B cell (primary cell): ENCODE data around the gene TMEM203. TPM values are rescaled to one million over a fixed set of nuclear protein-coding genes. Genes with fewer than 3 reads are reported as not detected.

Experiments used
- ATAC-seq: fragments of 200-7000 bp; cut with Tn5 transposase; one replicate; pipeline ENCODE4 v1.10.0; 2021; ENCODE audit warnings: low read depth, mild to moderate bottlenecking, moderate number of reproducible peaks, moderate library complexity
- CTCF ChIA-PET: fragments of 350-600 bp; sonication (Branson Sonifier 250); formaldehyde crosslinking; loops from one replicate; lab custom pipeline; 2021; ENCODE audit warnings: antibody characterized with exemption, inconsistent platforms; lab: Charles Lee
- POLR2A ChIA-PET: fragments of 350-600 bp; sonication (Branson Sonifier 250); formaldehyde crosslinking; loops from one replicate; lab custom pipeline; 2021; ENCODE audit warnings: antibody characterized with exemption; lab: Charles Lee
- DNase-seq: peaks from one replicate; pipeline ENCODE4 v3.0.0; 2013
- H2AFZ ChIP-seq: 2 replicates; pipeline ENCODE4 v1.6.1; 2012; ENCODE audit warnings: mild to moderate bottlenecking, low read depth, low read length; ENCODE audit not compliant: insufficient read depth, poor library complexity, severe bottlenecking
- H3K27ac ChIP-seq, 2 donors: 1 replicate in 1 of 2; 2 replicates in 1 of 2; pipeline ENCODE4 v1.5.1; 2012 to 2013; ENCODE audit warnings: low read length in 2 of 2, mild to moderate bottlenecking in 2 of 2, moderate library complexity in 1 of 2
- H3K27me3 ChIP-seq, 4 experiments: fragments of 200-600 bp in 1 of 4; sonication (generic) in 1 of 4; replicated peaks in 1 of 4; 1 replicate in 2 of 4; 2 replicates in 2 of 4; pipeline versions ENCODE4 v1.6.1 to v1.7.0; 2013 to 2016; ENCODE audit warnings: low read length in 3 of 4, mild to moderate bottlenecking in 2 of 4, mixed read lengths in 1 of 4, moderate library complexity in 1 of 4; ENCODE audit not compliant: insufficient read depth in 4 of 4, control insufficient read depth in 3 of 4; ENCODE audit errors: control extremely low read depth in 1 of 4
- H3K36me3 ChIP-seq, 2 experiments: replicated peaks in 1 of 2; 1 replicate in 1 of 2; 2 replicates in 1 of 2; pipeline versions ENCODE4 v1.6.1 to v1.7.1; 2013; ENCODE audit warnings: low read length in 1 of 2; ENCODE audit not compliant: insufficient read depth in 2 of 2, control insufficient read depth in 1 of 2; ENCODE audit errors: control extremely low read depth in 1 of 2, extremely low read depth in 1 of 2
- H3K4me1 ChIP-seq, 2 donors: fragments of 200-600 bp in 1 of 2; sonication (generic) in 1 of 2; 1 replicate in 1 of 2; 2 replicates in 1 of 2; pipeline versions ENCODE4 v1.5.1 to v1.6.1; 2013 to 2017; ENCODE audit warnings: low read length in 2 of 2; ENCODE audit not compliant: control insufficient read depth in 2 of 2, insufficient read depth in 2 of 2
- H3K4me2 ChIP-seq: replicated peaks from 2 replicates; pipeline ENCODE3; 2012; ENCODE audit warnings: mild to moderate bottlenecking, low read depth, low read length; ENCODE audit not compliant: poor library complexity, severe bottlenecking
- H3K4me3 ChIP-seq, 5 experiments: fragments of 200-600 bp in 1 of 5; sonication (generic) in 1 of 5; 1 replicate in 3 of 5; 2 replicates in 2 of 5; pipeline versions ENCODE4 v1.5.1 to v1.7.0; 2011 to 2016; ENCODE audit warnings: low read length in 4 of 5, mild to moderate bottlenecking in 4 of 5, low read depth in 2 of 5, control low read depth in 1 of 5, moderate library complexity in 1 of 5; ENCODE audit not compliant: insufficient read depth in 1 of 5; ENCODE audit errors: control extremely low read depth in 1 of 5, extremely low read depth in 1 of 5
- H3K79me2 ChIP-seq: fragments of 200-600 bp; sonication (generic); one replicate; pipeline ENCODE4 v1.6.0; 2016; ENCODE audit warnings: low read length; ENCODE audit not compliant: control insufficient read depth, insufficient read depth
- H3K9ac ChIP-seq: fragments of 200-600 bp; sonication (generic); 2 replicates; pipeline ENCODE4 v1.6.1; 2017; ENCODE audit warnings: mild to moderate bottlenecking, low read length, moderate library complexity
- H3K9me3 ChIP-seq, 3 donors: one replicate each; pipeline versions ENCODE4 v1.6.1 to v1.7.1; 2013; ENCODE audit warnings: low read length in 2 of 3; ENCODE audit not compliant: control insufficient read depth in 2 of 3, insufficient read depth in 1 of 3; ENCODE audit errors: control extremely low read depth in 1 of 3
- H4K20me1 ChIP-seq: 2 replicates; pipeline ENCODE4 v1.6.0; 2012; ENCODE audit warnings: mild to moderate bottlenecking, low read length; ENCODE audit not compliant: insufficient read depth, control insufficient read depth, poor library complexity, severe bottlenecking
- H3K27ac Mint-ChIP-seq: one replicate; pipeline ENCODE4 v1.8.0; 2021; ENCODE audit warnings: mixed read lengths
- H3K27me3 Mint-ChIP-seq: one replicate; pipeline ENCODE4 v1.8.0; 2021; ENCODE audit warnings: mixed read lengths
- H3K4me1 Mint-ChIP-seq: one replicate; pipeline ENCODE4 v1.8.0; 2021; ENCODE audit warnings: mixed read lengths
- H3K4me3 Mint-ChIP-seq: one replicate; pipeline ENCODE4 v1.8.0; 2021; ENCODE audit warnings: mixed read lengths
- H3K9me3 Mint-ChIP-seq: one replicate; pipeline ENCODE4 v1.8.0; 2022; ENCODE audit warnings: mixed read lengths; ENCODE audit not compliant: insufficient read depth
- EZH2 ChIP-seq: IDR thresholded peaks from 2 replicates; pipeline ENCODE4 v1.6.1; 2012; ENCODE audit warnings: borderline replicate concordance, low read depth, mild to moderate bottlenecking, moderate library complexity, low read length; ENCODE audit not compliant: insufficient read depth, poor library complexity, severe bottlenecking
- WGBS: methylation state at CpG from one replicate; pipeline ENCODE4 v1.1.5; 2013; ENCODE audit warnings: missing lambda C conversion rate; ENCODE audit not compliant: insufficient coverage; 5-methylcytosine and 5-hydroxymethylcytosine counted together
- intact Hi-C: fragments of 100-400 bp; cut with micrococcal nuclease; formaldehyde crosslinking; loops from one replicate; pipeline ENCODE4 v1.10.0; 2022
- polyA plus RNA-seq: library from polyadenylated mRNA; depleted of rRNA; stranded (reverse); fragments of >200 nt; gene quantifications from 2 replicates; pipeline ENCODE4 v1.2.3, GENCODE V29; 2012
- total RNA-seq, 2 donors: library from RNA; stranded (reverse); fragments of 120-200 nt in 1 of 2; gene quantifications; 1 replicate in 1 of 2; 2 replicates in 1 of 2; pipeline versions ENCODE4 v1.2.3 to v1.2.4, GENCODE V29; 2013 to 2022
- TF ChIP-seq, protein P1 (sequence below): fragments of 200-600 bp; IDR thresholded peaks from one replicate; pipeline ENCODE4 v1.8.0; 2022; ENCODE audit warnings: antibody characterized with exemption, mild to moderate bottlenecking

TMEM203 gene
- total and polyA plus RNA-seq, 2 donors (not counting 1 experiment from before 2014, with no cell fraction given) = 20.6 to 35.7 TPM

DNA sequence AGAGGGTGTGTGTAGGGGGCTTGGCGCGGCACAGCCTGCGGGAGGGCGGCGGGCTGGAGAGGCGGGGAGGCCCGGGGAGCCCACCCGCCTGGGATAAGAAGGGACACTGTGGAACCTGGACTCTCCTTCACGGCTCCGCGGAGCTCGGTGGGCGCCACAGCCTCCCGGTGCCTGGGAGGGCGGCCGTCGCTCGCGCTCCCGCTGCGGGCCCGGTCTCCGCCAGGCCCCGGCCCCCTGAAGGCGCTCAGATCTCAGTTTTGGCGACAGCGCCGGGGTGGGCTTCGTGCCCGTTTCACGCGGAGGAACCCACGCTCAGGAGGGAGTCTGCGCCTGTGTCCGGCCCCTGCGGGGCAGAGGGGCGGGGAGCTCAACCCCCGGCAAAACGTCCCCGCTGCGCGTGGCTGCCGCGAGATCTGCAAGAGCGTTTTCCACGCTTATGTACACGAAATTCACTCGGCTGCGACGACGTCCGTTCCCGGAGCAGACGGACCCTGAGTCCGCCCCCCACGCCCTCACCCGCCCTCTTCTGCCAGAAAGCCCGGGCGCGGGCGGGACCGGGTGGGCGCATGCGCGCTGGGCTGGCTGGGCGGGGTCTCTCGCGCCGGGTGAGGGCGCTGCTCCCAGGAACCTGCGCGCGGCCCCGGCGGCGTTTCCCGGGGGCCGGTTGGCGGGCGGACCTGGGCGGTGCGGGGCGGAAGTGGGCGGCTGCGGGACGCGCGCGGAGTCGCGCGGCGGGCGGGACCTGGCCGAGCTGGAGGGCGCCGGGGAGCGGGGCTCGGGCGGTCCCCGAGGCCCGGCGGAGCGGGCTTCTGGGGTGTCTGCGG lies 49.4 kb upstream of the TMEM203 start, which contains the start of gene NELFB:
Gene NELFB (plus strand): TSS at position 704 of the 824 bp plus-strand sequence.
- H3K4me3 ChIP-seq = peak within 1 kb of the TSS; percentile 44 to 95 (median 81)
- Mint-ChIP-seq H3K27ac (peak within 1 kb of the TSS; percentile 89), H3K9me3 (no peaks in the 10 kb centered on the region), H3K27me3 (no peaks in the 10 kb centered on the region), H3K4me3 (peak within 1 kb of the TSS; percentile 89), H3K4me1 (peaks cover 25% of the 10 kb centered on the region)
- ATAC-seq (peak; percentile 88), DNase-seq (peak; percentile 94)
- H4K20me1 ChIP-seq = peaks cover 18% of the 10 kb centered on the region
- H3K9me3 ChIP-seq = no peaks in the 10 kb centered on the region
- H3K4me2 ChIP-seq = peak within 1 kb of the TSS; percentile 92
- peaks cover 35% of the 10 kb centered on the region for H3K79me2 ChIP-seq
- 3% methylated on average over 105 of the region's 105 CpGs for WGBS
- H3K36me3 ChIP-seq = peaks cover 0 to 14% of the 10 kb centered on the region in 2 experiments
- H3K27ac ChIP-seq = peak within 1 kb of the TSS; percentile 3 to 72
- intact Hi-C loops = loop anchor here (1.0 to 2.0 kb wide), 4 partner anchors 14 to 55 kb away; partner anchors contain the start of genes TOR4A, TPRN and TUBB4B
- no peaks in the 10 kb centered on the region for H3K27me3 ChIP-seq
- TF ChIP-seq, protein P1, sequence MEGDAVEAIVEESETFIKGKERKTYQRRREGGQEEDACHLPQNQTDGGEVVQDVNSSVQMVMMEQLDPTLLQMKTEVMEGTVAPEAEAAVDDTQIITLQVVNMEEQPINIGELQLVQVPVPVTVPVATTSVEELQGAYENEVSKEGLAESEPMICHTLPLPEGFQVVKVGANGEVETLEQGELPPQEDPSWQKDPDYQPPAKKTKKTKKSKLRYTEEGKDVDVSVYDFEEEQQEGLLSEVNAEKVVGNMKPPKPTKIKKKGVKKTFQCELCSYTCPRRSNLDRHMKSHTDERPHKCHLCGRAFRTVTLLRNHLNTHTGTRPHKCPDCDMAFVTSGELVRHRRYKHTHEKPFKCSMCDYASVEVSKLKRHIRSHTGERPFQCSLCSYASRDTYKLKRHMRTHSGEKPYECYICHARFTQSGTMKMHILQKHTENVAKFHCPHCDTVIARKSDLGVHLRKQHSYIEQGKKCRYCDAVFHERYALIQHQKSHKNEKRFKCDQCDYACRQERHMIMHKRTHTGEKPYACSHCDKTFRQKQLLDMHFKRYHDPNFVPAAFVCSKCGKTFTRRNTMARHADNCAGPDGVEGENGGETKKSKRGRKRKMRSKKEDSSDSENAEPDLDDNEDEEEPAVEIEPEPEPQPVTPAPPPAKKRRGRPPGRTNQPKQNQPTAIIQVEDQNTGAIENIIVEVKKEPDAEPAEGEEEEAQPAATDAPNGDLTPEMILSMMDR = no peak
- TF ChIP-seq EZH2 = no peak
- peak within 1 kb of the TSS; percentile 85 for H3K9ac ChIP-seq
- CTCF ChIA-PET = interaction anchor here (1.0 to 3.0 kb wide), 7 partner anchors 9 to 47 kb away, joined by 3 to 18 read pairs (median 3); partner anchors contain the start of genes CYSRT1, NRARP, TOR4A and TUBB4B
- POLR2A ChIA-PET = interaction anchor here (0.7 to 3.5 kb wide), 8 partner anchors 12 to 168 kb away, joined by 3 to 29 read pairs (median 4); partner anchors contain the start of genes EXD3, MAN1B1, NOXA1 and TOR4A
- peak within 1 kb of the TSS; percentile 91 for H2AFZ ChIP-seq
- H3K4me1 ChIP-seq = peaks cover 17 to 27% of the 10 kb centered on the region in 2 donors
